GM23338 (cell line): ENCODE results near the gene UST.

Source experiments
- CREB1 ChIP-seq: fragments of 250-450 bp; sonication (Bioruptor Pico); IDR thresholded peaks from 2 replicates; pipeline ENCODE4 v1.5.0; 2020; ENCODE audit warnings: low read depth, mild to moderate bottlenecking, moderate library complexity
- EZH2 ChIP-seq: fragments of 200-600 bp; sonication (generic); IDR thresholded peaks from one replicate; pipeline ENCODE4 v1.8.0; 2017; ENCODE audit warnings: antibody characterized with exemption, mild to moderate bottlenecking, low read depth; ENCODE audit not compliant: unreplicated experiment
- EZH2phosphoT487 ChIP-seq: fragments of 200-600 bp; sonication (generic); IDR thresholded peaks from one replicate; pipeline ENCODE4 v1.8.1; 2018; ENCODE audit warnings: antibody characterized with exemption; ENCODE audit not compliant: unreplicated experiment
- NANOG ChIP-seq: IDR thresholded peaks from 2 replicates; pipeline ENCODE4 v1.6.1; 2016; ENCODE audit warnings: antibody characterized with exemption, borderline replicate concordance
- POLR2AphosphoS5 ChIP-seq: IDR thresholded peaks from 2 replicates; pipeline ENCODE4 v1.6.1; 2016; ENCODE audit warnings: antibody characterized with exemption, low read depth
- REST ChIP-seq: IDR thresholded peaks from one replicate; pipeline ENCODE4 v1.6.1; 2018; ENCODE audit warnings: antibody characterized with exemption; ENCODE audit not compliant: unreplicated experiment
- STAT1 ChIP-seq: IDR thresholded peaks from one replicate; pipeline ENCODE4 v1.6.1; 2016; ENCODE audit warnings: antibody characterized with exemption; ENCODE audit not compliant: unreplicated experiment
- ZNF114 ChIP-seq: fragments of 250-450 bp; sonication (Bioruptor Pico); IDR thresholded peaks from 2 replicates; pipeline ENCODE4 v1.5.0; 2020; ENCODE audit warnings: mild to moderate bottlenecking, moderate library complexity
- ZNF331 ChIP-seq: fragments of 250-450 bp; sonication (Bioruptor Pico); IDR thresholded peaks from 2 replicates; pipeline ENCODE4 v1.5.0; 2020; ENCODE audit warnings: low read depth, mild to moderate bottlenecking, moderate library complexity
- TF ChIP-seq, protein P1 (sequence below), 2 experiments: fragments of 200-600 bp in 1 of 2; sonication (generic) in 1 of 2; conservative IDR thresholded peaks; 2 replicates each; pipeline versions ENCODE4 v1.5.1 to v1.6.1; 2016 to 2017; ENCODE audit warnings: antibody characterized with exemption in 2 of 2, low read depth in 2 of 2, mild to moderate bottlenecking in 2 of 2, moderate library complexity in 1 of 2
- TF ChIP-seq, protein P2 (sequence below): IDR thresholded peaks from 2 replicates; pipeline ENCODE4 v1.6.1; 2016; ENCODE audit warnings: antibody characterized with exemption

DNA sequence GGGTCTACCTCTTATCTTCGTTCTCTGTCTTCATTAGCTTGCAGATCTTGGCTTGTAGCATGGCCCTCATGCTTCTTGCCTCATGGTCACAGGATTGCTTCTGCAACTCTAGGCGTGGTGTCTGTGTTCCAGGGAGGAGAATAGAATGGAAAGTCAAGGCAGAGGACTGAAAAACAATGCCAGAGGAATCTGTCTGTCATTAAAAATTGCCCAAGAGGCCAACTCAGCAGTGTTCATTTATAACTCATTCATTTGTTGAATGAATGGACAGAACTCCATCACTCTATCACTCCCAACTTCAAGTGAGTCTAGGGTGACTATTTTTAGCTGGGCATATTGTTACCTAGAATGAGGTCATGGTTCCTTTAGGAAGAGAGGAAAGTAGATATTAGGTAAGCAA, 179.6 kb downstream of the UST start:
- no peak for TF ChIP-seq NANOG
- TF ChIP-seq, protein P1, sequence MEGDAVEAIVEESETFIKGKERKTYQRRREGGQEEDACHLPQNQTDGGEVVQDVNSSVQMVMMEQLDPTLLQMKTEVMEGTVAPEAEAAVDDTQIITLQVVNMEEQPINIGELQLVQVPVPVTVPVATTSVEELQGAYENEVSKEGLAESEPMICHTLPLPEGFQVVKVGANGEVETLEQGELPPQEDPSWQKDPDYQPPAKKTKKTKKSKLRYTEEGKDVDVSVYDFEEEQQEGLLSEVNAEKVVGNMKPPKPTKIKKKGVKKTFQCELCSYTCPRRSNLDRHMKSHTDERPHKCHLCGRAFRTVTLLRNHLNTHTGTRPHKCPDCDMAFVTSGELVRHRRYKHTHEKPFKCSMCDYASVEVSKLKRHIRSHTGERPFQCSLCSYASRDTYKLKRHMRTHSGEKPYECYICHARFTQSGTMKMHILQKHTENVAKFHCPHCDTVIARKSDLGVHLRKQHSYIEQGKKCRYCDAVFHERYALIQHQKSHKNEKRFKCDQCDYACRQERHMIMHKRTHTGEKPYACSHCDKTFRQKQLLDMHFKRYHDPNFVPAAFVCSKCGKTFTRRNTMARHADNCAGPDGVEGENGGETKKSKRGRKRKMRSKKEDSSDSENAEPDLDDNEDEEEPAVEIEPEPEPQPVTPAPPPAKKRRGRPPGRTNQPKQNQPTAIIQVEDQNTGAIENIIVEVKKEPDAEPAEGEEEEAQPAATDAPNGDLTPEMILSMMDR (conservative IDR thresholded peaks at IDR 0.05; ENCODE audit: low read depth in 2 of 2) = no peak
- TF ChIP-seq POLR2AphosphoS5 = no peak
- TF ChIP-seq REST = no peak
- no peak for TF ChIP-seq EZH2phosphoT487
- TF ChIP-seq STAT1 = no peak
- TF ChIP-seq ZNF114 (CRISPR knock-in tag) = no peak
- TF ChIP-seq EZH2 = no peak
- no peak for TF ChIP-seq CREB1
- no peak for TF ChIP-seq ZNF331 (CRISPR knock-in tag)
- TF ChIP-seq, protein P2, sequence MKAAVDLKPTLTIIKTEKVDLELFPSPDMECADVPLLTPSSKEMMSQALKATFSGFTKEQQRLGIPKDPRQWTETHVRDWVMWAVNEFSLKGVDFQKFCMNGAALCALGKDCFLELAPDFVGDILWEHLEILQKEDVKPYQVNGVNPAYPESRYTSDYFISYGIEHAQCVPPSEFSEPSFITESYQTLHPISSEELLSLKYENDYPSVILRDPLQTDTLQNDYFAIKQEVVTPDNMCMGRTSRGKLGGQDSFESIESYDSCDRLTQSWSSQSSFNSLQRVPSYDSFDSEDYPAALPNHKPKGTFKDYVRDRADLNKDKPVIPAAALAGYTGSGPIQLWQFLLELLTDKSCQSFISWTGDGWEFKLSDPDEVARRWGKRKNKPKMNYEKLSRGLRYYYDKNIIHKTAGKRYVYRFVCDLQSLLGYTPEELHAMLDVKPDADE = no peak
